ENCODE results near the gene IP6K2.

IP6K2 gene

DNA sequence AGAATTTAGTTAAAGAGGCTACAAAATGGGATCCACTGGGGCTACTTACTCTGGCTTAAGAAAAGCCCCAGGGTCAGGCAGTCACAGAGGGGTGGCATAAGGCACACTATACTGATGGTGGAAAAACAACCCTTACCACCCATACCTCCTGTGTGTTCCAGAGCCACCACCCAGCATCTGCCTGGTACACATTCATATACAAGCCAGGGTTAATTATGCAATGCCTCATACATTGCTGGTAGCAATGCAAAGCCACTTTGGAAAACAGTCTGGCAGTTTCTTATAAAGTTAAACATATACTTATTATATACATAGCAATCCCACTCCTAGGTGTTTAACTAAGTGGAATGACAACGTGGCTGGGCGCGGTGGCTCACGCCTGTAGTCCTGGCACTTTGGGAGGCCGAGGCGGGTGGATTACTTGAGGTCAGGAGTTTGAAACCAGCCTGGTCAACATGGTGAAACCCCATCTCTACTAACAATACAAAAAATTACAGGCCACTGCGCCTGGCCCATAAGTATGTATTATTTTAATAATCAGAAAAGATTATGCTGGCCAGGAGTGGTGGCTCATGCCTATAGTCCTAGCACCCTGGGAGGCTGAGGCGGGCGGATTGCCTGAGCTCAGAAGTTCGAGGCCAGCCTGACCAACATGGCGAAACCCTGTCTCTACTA, 16.2 kb downstream of the IP6K2 start:
- TF ChIP-seq, protein P1, sequence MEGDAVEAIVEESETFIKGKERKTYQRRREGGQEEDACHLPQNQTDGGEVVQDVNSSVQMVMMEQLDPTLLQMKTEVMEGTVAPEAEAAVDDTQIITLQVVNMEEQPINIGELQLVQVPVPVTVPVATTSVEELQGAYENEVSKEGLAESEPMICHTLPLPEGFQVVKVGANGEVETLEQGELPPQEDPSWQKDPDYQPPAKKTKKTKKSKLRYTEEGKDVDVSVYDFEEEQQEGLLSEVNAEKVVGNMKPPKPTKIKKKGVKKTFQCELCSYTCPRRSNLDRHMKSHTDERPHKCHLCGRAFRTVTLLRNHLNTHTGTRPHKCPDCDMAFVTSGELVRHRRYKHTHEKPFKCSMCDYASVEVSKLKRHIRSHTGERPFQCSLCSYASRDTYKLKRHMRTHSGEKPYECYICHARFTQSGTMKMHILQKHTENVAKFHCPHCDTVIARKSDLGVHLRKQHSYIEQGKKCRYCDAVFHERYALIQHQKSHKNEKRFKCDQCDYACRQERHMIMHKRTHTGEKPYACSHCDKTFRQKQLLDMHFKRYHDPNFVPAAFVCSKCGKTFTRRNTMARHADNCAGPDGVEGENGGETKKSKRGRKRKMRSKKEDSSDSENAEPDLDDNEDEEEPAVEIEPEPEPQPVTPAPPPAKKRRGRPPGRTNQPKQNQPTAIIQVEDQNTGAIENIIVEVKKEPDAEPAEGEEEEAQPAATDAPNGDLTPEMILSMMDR (conservative IDR thresholded peaks at IDR 0.05; ENCODE audit: low read length) = no peak
- DNase-seq (ENCODE audit: low read depth) = no peak
- H3K4me3 ChIP-seq (ENCODE audit: low read length) = no peak overlapping the region

DNA sequence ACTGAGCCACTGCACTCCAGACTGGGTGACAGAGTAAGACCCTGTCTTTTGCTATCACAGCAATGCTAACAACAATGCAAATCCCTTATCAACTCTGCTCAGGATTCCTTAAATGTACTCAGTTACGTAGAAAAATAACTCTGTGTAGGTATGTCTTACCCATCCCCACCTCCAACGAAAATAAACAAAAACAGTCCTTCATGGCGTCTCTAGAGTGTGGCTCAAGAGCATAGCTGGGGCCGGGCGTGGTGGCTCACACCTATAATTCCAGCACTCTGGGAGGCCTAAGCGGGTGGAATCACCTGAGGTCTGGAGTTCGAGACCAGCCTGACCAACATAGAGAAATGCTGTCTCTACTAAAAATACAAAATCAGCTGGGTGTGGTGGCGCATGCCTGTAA, 18.1 kb downstream of the IP6K2 start:
- TF ChIP-seq, protein P1 (conservative IDR thresholded peaks at IDR 0.05; ENCODE audit: low read length) = no peak
- no peak for DNase-seq (ENCODE audit: low read depth)
- no peak overlapping the region for H3K4me3 ChIP-seq (ENCODE audit: low read length)

DNA sequence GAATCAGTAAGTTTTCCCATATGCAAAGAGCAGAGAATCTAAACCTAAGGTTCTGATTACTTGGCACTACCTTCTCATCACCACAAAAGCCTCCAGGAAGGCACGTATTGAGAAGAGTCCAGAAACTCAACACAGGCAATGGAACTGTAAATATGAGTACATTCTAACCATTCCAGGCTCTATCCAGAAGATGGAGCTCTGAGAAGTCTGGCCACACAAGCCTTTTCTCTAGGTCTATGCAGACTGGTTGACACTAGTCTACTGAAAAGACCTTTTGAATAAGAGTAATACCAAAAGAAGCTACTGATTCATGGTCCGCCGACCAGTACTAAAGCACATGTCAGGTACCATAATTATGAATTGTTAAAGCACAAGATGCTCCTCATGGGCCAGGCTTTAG, 19.1 kb downstream of the IP6K2 start:
- no peak for DNase-seq (ENCODE audit: low read depth)
- H3K4me3 ChIP-seq (ENCODE audit: low read length) = no peak overlapping the region
- TF ChIP-seq, protein P1 (conservative IDR thresholded peaks at IDR 0.05; ENCODE audit: low read length) = no peak; the same call in 1 of the 2 replicates

GRCh38 chr3:48696601-48697000, 20.4 kb downstream of the IP6K2 start:
- H3K4me3 ChIP-seq (ENCODE audit: low read length) = no peak overlapping the region
- TF ChIP-seq, protein P1 (conservative IDR thresholded peaks at IDR 0.05; ENCODE audit: low read length) = no peak
- DNase-seq (ENCODE audit: low read depth) = no peak

DNA sequence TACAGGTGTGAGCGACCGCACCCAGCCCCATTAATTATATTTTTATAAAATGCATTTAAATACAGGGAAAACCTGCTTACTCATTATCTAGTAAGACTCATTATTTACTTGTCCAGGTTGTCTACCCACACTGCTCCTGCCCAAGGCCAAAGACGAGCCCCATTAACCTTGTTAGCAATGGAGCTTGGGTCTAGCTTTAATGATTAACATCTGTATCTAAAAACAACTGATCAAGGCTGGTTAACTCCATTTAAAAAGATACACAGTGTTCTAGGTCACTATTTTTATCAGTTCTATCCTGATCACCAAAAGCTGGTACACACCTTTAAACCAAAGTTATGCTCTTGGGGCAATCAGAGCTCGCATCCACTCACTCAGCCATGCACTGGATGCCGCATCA, 20.9 kb downstream of the IP6K2 start:
- no peak overlapping the region for H3K4me3 ChIP-seq (ENCODE audit: low read length)
- no peak for DNase-seq (ENCODE audit: low read depth)
- TF ChIP-seq, protein P1 (conservative IDR thresholded peaks at IDR 0.05; ENCODE audit: low read length) = no peak

DNA sequence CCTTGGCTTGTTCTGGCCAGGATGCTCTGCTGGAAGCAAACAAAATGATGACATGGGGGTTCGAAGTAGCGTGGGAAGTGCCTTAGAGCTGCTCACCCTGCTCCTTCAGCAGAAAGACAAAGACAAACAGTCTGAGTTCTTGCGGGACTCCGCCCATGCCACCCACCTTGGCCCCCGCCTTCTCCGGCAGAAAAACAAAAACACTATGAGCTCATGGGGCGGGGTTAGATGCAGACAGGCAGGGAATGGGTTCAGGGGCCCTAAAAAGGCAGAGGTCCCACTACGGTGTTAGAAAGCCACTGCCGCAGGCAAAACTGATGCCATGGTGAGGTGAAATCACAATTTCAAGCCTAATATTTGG, 21.6 kb downstream of the IP6K2 start:
- peak overlapping the region; percentile 50 for H3K4me3 ChIP-seq (ENCODE audit: low read length)
- DNase-seq (ENCODE audit: low read depth) = peak; percentile 66
- TF ChIP-seq, protein P1 (conservative IDR thresholded peaks at IDR 0.05; ENCODE audit: low read length) = no peak

- DNase-seq (ENCODE audit: low read depth) = peak; percentile 87
- TF ChIP-seq, protein P1 (conservative IDR thresholded peaks at IDR 0.05; ENCODE audit: low read length) = no peak
- peak overlapping the region; percentile 50 for H3K4me3 ChIP-seq (ENCODE audit: low read length)
Measured at GRCh38 chr3:48694610-48695392, 22.2 kb downstream of the IP6K2 start.
